ENCODE measurements around the gene APOE. TPM values are rescaled to one million over a fixed set of nuclear protein-coding genes. Genes with fewer than 3 reads are reported as not detected.

Gene APOE
- total and polyA plus RNA-seq, 2 of the 13 experiments (the other 11 are each of a cell fraction or from before 2014, with no cell fraction given): 1,328 to 1,470 TPM

DNA sequence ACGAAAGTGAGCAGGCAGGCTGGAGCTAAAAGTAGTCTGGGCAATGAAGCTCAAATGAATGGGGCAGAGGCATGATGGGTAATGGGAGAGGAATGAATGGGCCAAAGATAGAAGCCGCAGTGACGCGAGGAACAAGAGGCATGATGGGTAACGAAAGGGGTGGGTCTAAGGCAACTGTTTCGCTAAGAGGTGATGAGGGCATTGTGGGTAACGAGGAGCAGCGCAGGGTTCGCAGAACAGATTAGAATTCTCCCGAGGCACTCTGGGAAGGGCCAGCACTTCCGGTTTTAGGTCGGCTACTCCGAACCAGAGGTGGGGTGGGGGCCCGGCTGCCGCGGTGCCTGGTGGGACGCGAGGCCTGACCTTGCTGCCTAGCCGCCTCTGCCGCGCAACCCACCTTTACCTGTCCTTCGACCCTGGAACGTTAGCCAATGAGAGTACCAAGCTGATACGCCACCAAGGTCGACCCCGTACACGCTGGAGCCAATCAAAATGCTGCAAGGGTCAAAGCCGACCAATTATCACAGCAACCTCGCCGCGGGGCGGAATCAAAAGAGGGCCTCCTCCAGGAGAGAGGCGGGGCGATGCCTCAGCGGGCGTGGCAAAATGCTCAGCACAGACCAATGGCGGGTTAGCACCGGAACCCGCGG is 15.1 kb upstream of the APOE start (continued):
- TF ChIP-seq HINFP (CRISPR knock-in tag; IDR thresholded peaks at IDR 0.05; ENCODE audit: low read depth): no peak
- no peak for TF ChIP-seq SETDB1 (CRISPR knock-in tag; IDR thresholded peaks at IDR 0.05; ENCODE audit: borderline replicate concordance)
- TF ChIP-seq ZNF350 (CRISPR knock-in tag; IDR thresholded peaks at IDR 0.05; ENCODE audit: borderline replicate concordance, low read depth): 0 out of 2 replicates have a peak, but pooled peaks have one; percentile 66
- TF ChIP-seq WIZ (CRISPR knock-in tag; IDR thresholded peaks at IDR 0.05): no peak
- TF ChIP-seq MEIS2 (CRISPR knock-in tag; IDR thresholded peaks at IDR 0.05): 0 out of 2 replicates have a peak, but pooled peaks have one; percentile 47
- peak; percentile 21; the same call in 1 of the 2 replicates for TF ChIP-seq HOXD1 (CRISPR knock-in tag; IDR thresholded peaks at IDR 0.05)
- no peak for TF ChIP-seq AGO2 (optimal IDR thresholded peaks at IDR 0.05; ENCODE audit: low read depth, low read length)
- TF ChIP-seq PAX8 (CRISPR knock-in tag; IDR thresholded peaks at IDR 0.05; ENCODE audit: borderline replicate concordance): no peak
- TF ChIP-seq, protein P1, sequence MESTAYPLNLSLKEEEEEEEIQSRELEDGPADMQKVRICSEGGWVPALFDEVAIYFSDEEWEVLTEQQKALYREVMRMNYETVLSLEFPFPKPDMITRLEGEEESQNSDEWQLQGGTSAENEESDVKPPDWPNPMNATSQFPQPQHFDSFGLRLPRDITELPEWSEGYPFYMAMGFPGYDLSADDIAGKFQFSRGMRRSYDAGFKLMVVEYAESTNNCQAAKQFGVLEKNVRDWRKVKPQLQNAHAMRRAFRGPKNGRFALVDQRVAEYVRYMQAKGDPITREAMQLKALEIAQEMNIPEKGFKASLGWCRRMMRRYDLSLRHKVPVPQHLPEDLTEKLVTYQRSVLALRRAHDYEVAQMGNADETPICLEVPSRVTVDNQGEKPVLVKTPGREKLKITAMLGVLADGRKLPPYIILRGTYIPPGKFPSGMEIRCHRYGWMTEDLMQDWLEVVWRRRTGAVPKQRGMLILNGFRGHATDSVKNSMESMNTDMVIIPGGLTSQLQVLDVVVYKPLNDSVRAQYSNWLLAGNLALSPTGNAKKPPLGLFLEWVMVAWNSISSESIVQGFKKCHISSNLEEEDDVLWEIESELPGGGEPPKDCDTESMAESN (CRISPR knock-in tag; conservative IDR thresholded peaks at IDR 0.05): peak; percentile 65; the same call in 1 of the 2 replicates
- no peak for TF ChIP-seq CBFB (CRISPR knock-in tag; IDR thresholded peaks at IDR 0.05)
- TF ChIP-seq MYNN (CRISPR knock-in tag; IDR thresholded peaks at IDR 0.05; ENCODE audit: low read depth): no peak
- TF ChIP-seq ZNF660 (CRISPR knock-in tag; IDR thresholded peaks at IDR 0.05; ENCODE audit: borderline replicate concordance, low read depth): no peak
- no peak for TF ChIP-seq ZNF703 (CRISPR knock-in tag; IDR thresholded peaks at IDR 0.05; ENCODE audit: borderline replicate concordance)
- TF ChIP-seq ARNTL (CRISPR knock-in tag; IDR thresholded peaks at IDR 0.05): peak; percentile 0; the same call in 1 of the 2 replicates
- TF ChIP-seq, protein P2, sequence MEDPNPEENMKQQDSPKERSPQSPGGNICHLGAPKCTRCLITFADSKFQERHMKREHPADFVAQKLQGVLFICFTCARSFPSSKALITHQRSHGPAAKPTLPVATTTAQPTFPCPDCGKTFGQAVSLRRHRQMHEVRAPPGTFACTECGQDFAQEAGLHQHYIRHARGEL (CRISPR knock-in tag; IDR thresholded peaks at IDR 0.05): no peak
- 0 out of 2 replicates have a peak, but pooled peaks have one; percentile 8 for TF ChIP-seq RARA (CRISPR knock-in tag; IDR thresholded peaks at IDR 0.05)
- TF ChIP-seq MEF2D (CRISPR knock-in tag; IDR thresholded peaks at IDR 0.05): peak; percentile 88
- 0 out of 2 replicates have a peak, but pooled peaks have one; percentile 9 for TF ChIP-seq NAIF1 (CRISPR knock-in tag; IDR thresholded peaks at IDR 0.05; ENCODE audit: borderline replicate concordance)
- TF ChIP-seq, protein P3, sequence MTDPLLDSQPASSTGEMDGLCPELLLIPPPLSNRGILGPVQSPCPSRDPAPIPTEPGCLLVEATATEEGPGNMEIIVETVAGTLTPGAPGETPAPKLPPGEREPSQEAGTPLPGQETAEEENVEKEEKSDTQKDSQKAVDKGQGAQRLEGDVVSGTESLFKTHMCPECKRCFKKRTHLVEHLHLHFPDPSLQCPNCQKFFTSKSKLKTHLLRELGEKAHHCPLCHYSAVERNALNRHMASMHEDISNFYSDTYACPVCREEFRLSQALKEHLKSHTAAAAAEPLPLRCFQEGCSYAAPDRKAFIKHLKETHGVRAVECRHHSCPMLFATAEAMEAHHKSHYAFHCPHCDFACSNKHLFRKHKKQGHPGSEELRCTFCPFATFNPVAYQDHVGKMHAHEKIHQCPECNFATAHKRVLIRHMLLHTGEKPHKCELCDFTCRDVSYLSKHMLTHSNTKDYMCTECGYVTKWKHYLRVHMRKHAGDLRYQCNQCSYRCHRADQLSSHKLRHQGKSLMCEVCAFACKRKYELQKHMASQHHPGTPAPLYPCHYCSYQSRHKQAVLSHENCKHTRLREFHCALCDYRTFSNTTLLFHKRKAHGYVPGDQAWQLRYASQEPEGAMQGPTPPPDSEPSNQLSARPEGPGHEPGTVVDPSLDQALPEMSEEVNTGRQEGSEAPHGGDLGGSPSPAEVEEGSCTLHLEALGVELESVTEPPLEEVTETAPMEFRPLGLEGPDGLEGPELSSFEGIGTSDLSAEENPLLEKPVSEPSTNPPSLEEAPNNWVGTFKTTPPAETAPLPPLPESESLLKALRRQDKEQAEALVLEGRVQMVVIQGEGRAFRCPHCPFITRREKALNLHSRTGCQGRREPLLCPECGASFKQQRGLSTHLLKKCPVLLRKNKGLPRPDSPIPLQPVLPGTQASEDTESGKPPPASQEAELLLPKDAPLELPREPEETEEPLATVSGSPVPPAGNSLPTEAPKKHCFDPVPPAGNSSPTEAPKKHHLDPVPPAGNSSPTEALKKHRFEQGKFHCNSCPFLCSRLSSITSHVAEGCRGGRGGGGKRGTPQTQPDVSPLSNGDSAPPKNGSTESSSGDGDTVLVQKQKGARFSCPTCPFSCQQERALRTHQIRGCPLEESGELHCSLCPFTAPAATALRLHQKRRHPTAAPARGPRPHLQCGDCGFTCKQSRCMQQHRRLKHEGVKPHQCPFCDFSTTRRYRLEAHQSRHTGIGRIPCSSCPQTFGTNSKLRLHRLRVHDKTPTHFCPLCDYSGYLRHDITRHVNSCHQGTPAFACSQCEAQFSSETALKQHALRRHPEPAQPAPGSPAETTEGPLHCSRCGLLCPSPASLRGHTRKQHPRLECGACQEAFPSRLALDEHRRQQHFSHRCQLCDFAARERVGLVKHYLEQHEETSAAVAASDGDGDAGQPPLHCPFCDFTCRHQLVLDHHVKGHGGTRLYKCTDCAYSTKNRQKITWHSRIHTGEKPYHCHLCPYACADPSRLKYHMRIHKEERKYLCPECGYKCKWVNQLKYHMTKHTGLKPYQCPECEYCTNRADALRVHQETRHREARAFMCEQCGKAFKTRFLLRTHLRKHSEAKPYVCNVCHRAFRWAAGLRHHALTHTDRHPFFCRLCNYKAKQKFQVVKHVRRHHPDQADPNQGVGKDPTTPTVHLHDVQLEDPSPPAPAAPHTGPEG (CRISPR knock-in tag; IDR thresholded peaks at IDR 0.05): no peak

All from HepG2 (cell line).